UCSD-AML1 (cell line): Measurements from ENCODE around the gene RAD51AP2.

Source experiments
- DNase-seq: peaks from one replicate; lab custom pipeline; 2025; ENCODE audit not compliant: unreplicated experiment; lab: John Stamatoyannopoulos, UW

Gene RAD51AP2

DNA sequence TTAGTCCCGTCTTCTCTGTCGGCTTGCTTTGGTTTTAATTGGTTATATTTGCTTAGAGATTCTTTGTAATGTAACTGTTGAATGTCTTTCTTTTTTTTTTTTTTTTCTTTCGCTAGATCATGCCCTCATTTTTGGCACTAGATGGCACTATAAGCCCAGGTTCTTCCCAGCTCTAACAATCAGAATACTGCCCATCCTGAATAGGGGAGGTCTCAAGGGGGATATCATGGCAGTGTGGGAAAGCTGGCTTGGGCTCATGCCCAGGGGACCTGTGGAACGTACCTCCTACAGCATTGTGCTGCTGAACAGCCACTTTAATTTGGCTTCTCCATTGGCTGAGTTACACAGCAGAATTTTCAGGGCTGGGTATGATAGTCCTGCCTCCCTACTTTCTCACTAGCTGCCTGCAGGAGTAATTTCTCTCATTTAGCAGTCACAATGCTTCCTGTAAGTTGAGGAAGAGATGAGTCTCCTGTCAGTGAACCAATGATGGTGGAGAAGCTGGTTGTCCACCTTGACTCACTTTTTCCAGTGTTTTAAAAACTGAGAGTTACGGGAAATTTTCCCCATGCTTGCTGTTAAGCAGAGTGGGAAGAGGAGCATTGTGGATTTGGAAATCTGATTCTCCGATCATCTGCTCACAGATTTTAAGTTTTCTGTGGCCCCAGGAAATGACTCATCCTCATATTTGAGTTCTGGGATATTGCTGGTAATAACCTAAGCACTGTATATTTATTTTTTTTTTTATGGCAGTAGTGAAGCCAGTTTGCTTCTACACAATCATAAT lies 47.2 kb downstream of the RAD51AP2 start:
- no peak for DNase-seq

DNA sequence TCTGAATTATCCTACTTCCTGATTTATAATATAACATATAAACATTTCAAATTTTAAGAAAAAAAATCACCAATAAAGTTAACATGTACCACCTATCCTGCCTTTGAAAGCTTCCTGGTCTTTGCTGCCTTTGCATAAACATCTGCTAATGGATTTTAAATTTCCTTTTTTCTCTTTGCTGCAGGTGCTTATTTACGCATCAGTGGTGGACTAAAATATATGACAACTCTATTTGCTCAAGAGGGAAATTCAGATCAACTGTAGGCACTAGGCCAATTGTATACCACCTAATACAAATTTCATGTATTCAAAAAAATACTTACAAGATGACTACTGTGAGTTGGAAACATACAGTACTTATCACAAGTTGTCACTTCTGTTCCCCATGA lies 57.2 kb downstream of the RAD51AP2 start:
- no peak for DNase-seq
